Hepatocyte (in vitro differentiated cells): ENCODE results near the gene CTNNBIP1.

Experiments used
- EZH2 ChIP-seq: fragments of 200-600 bp; sonication (generic); IDR thresholded peaks from 2 replicates; pipeline ENCODE4 v1.6.1; 2016; ENCODE audit warnings: antibody characterized with exemption, mild to moderate bottlenecking, borderline replicate concordance
- EZH2phosphoT487 ChIP-seq: fragments of 200-600 bp; sonication (generic); IDR thresholded peaks from one replicate; pipeline ENCODE4 v1.6.1; 2018; ENCODE audit warnings: antibody characterized with exemption, mild to moderate bottlenecking, low read depth, moderate library complexity; ENCODE audit not compliant: unreplicated experiment, severe bottlenecking
- TF ChIP-seq, protein P1 (sequence below): fragments of 200-600 bp; sonication (generic); IDR thresholded peaks from 2 replicates; pipeline ENCODE4 v1.5.1; 2016; ENCODE audit warnings: antibody characterized with exemption, mild to moderate bottlenecking; ENCODE audit not compliant: poor library complexity

DNA sequence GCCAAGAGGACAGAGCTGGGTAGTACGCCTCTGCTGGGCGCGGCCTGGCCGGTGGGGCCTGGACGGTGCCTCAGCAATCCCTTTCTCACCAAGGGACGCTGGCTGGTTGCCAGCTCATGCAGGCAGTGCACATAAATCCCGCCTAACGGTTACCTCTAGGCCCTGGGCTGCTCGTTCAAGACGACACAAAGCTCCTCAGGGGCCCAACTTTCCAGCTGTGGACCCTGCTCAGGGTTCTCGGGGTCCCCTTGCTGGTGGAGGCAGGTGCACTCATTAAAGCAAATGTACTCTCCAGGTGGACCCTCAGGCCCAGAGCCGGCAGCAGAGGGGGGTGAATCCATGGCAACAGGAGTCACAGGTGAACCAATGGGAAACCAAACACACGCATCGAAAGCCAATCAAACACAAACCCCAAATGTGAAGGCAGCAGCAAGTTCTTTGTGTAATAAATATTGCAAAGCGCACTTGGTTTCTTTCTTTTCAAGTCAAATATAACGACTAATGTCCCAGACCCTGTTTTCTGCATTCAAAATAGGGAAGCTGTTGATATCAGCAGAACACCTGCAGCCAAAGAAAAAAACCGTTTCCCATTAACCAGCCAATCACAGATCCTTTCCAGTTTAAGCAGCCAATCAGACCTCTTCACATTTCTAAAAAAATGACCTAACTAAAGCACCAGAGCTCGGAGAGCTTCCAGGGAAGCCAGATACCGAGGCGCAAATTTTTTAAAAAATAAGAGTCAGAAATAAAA lies 60.2 kb downstream of the CTNNBIP1 start:
- TF ChIP-seq, protein P1, sequence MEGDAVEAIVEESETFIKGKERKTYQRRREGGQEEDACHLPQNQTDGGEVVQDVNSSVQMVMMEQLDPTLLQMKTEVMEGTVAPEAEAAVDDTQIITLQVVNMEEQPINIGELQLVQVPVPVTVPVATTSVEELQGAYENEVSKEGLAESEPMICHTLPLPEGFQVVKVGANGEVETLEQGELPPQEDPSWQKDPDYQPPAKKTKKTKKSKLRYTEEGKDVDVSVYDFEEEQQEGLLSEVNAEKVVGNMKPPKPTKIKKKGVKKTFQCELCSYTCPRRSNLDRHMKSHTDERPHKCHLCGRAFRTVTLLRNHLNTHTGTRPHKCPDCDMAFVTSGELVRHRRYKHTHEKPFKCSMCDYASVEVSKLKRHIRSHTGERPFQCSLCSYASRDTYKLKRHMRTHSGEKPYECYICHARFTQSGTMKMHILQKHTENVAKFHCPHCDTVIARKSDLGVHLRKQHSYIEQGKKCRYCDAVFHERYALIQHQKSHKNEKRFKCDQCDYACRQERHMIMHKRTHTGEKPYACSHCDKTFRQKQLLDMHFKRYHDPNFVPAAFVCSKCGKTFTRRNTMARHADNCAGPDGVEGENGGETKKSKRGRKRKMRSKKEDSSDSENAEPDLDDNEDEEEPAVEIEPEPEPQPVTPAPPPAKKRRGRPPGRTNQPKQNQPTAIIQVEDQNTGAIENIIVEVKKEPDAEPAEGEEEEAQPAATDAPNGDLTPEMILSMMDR = no peak
- no peak for TF ChIP-seq EZH2
- no peak for TF ChIP-seq EZH2phosphoT487
